ENCODE measurements around the gene SPANXA1.
"Not testable (repeated sequence)": the region's sequence is repeated elsewhere in the genome, so short reads cannot be mapped to it uniquely, and the experiment has no call there.

The SPANXA1 gene

GRCh38 chrX:141584638-141585037 lies at the start of gene SPANXA1:
Gene SPANXA1, minus strand, starts transcription at chrX:141584738. Its CDS starts 60 bp downstream, at chrX:141584678.
- not testable (repeated sequence) for DNase-seq

GRCh38 chrX:141632124-141632523 lies 47.6 kb upstream of the SPANXA1 start:
- DNase-seq, result no peak

- DNase-seq, result no peak
Measured at GRCh38 chrX:141619336-141619735, 34.8 kb upstream of the SPANXA1 start.

- no peak for DNase-seq
Measured at GRCh38 chrX:141609111-141609510, 24.6 kb upstream of the SPANXA1 start.

- not testable (repeated sequence) for DNase-seq
Measured at GRCh38 chrX:141589408-141589807, 4.9 kb upstream of the SPANXA1 start, which contains the start of gene SPANXA2. Gene SPANXA2, plus strand, starts transcription at chrX:141589708. Its CDS starts 60 bp downstream, at chrX:141589768.

- DNase-seq, result not testable (repeated sequence)
Measured at GRCh38 chrX:141542551-141542950, 42.0 kb downstream of the SPANXA1 start.
